ENCODE data around the gene PHACTR1.
A peak's percentile ranks its signal among the peaks of the same experiment; 100 is the strongest.
"Not testable (repeated sequence)": the region's sequence is repeated elsewhere in the genome, so short reads cannot be mapped to it uniquely, and the experiment has no call there.

Gene PHACTR1

DNA sequence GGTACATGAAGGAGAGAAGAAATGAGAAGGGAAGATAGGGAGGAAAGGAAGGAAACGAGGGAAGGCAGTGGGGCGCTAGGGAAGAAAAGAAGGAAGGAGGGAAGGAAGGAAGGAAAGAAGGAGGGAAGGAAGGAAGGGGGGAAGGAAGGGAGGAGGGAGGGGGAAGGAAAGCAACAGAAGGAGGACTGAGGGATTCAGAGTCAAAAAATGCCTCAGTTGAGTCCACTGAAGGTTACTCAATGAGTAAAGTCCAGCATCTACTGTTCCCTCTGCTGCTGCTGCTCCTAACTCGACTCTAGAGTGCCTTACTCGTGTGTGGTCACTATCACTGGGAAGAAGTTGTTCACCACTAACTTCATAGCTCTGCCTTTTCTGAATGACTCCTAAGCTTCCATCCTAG, 33.8 kb downstream of the PHACTR1 start:
- DNase-seq, result no peak

DNA sequence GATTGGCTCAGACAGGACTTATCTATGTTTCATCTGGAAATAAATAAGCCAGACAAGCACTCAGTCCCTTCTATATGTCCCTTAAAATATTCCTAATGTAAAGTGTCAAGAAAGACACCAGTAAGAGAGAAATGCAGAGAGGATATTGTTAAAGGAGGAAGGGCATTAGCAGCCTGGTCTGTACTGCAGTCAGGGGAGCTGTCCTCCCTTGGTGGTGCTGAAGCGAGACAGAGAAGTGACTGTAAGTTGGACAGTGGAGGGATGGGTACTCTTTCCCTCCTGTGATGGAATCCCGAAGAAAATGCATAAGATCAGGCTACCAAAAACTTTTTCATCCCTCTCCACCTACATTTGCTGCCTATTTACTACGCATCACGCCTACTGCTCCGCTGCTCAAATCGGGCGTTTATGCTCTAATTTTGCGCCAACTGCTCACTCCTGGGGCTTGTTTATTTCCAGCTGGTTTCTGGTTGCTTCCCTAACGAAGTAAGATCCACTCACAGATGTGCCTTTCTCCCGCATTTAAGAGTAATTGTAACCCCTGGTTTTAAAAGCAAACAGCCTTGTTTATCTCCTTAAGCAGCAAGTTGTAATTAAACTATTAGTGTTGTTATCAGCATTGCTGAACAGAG, 35.2 kb downstream of the PHACTR1 start:
- peak; percentile 44 to 45 for DNase-seq

DNA sequence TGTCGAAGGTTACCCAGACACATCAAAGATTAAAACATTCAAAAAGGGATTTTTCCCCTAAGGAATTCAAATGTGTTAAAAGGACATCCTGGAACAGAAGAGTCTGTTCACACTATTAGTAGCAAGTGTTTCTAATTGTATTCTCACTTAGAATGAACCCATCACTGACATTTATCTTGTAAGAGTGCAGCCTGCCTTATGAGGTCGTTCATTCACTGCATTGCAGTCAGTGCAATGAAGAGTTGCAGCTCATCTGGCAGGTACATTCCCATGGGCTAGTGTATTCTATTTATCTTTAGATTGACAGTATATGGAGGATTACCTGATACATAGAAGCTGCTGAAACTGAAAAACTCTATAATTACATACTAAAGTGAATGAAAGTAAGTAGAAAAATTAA, 36.5 kb downstream of the PHACTR1 start:
- no peak for DNase-seq

DNA sequence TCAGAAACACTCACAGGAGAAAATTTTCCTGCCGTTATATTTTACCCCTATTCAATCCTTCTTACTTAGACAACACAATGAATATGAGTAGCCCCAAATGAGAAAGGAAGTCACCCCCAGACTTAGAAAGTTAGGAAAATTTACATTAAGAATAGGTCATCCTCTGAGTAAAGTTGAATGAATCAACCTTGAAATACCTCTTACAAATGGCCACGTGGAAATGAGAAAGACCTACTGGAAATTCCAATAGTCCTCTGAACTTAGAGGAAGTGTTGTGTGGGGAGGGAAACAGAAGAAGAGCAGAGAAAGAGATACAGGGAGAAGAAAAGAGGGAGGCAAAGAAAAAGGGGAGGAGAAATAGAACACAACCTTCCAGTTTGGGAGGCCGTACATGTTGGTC, 43.7 kb downstream of the PHACTR1 start:
- no peak for DNase-seq

DNA sequence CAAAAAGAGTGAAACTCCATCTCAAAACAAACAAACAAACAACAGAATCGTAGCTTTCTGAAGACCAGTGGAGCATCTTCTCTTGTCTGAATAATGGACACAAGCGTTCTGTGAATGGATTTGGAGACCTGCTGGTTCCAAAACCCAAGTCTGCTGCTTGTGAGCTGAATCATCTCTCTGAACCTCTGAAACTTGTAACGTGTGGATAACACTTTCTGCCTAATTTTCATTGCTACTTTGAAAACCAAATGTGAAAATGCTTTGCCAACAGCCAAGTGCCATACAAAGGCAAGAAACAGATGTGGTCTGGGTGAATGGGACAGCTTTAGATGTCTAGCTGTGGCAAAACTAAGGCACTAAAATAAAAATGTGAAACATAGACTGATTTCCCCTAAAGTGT, 44.3 kb downstream of the PHACTR1 start:
- DNase-seq, result no peak

DNA sequence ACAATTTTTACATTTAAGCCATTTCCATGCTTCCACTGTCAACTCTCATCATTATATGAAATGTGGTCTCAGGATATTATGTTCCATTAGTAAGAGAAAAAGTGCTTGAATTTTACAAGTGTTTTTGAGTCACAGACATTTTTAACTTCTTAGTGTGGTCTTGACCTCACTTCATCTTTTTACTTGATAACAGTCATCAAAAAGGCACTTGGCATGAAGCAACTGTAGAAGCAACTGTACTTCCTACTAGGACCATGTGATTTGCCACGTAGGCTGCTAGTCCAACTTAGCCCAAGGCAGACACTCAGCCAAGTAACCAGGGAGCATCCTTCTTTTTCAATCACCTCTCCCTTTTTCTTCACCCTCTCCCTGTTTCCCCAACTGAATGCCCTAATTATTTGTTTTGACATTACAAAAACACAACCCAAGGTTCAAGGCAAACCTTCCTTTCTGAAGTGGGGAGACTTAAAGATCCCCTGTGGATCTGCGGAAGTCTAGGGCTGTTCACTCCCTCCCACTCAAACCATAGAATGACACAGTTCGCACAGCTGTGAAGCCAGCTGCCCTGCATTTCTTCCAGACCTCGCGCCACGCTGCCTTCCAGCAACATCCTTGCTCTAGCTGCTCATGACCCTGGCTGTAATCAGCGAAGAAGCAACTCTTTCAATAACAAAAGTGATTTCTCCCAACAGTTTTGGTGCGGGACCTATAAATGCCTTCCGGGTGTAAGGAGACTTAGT, 45.0 kb downstream of the PHACTR1 start:
- DNase-seq, result no peak

DNA sequence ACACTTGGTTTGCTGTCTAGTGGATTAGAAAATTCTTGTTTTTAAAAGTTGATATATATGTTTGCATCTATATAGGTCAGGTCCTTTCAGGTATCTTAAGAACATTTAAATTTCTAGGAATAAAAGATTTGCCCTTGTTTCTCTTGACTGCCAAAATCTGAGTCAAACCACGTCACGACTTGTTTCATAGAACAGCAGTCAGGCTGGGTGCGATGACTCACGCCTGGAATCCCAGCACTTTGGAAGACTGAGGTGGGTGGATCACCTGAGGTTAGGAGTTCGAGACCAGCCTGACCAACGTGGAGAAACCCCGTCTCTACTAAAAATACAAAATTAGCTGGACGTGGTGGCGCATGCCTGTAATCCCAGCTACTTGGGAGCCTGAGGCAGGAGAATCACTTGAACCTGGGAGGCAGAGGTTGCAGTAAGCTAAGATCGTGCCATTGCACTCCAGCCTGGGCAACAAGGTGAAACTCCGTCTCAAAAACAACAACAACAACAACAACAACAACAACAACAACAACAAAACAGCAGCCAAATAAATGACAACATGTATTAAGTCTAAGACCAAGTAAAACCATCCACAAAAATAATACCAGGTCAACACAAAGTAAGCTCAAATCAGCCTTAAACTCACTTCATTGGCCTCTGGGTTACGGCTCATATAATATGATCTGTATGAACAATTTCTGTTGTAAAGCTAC, 46.3 kb downstream of the PHACTR1 start:
- not testable (repeated sequence) for DNase-seq

DNA sequence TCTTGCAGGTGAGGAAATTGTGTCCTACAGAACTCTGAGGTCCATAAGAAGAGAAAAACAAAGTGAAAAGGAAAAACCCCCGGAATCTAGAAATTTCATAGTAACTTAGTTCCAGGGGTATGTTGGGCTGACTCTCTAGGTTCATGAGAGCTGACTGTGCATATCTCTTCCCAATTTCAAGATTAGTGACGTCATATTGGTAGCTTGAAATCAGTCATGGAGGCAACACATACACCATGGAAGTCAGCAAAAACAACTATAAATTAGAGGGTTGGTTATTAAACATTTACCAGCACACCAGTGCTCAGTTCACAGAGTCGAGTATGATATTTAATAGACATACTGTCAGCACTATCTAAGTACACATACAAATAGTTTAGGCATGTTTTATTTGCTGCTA, 49.8 kb downstream of the PHACTR1 start:
- no peak for DNase-seq

DNA sequence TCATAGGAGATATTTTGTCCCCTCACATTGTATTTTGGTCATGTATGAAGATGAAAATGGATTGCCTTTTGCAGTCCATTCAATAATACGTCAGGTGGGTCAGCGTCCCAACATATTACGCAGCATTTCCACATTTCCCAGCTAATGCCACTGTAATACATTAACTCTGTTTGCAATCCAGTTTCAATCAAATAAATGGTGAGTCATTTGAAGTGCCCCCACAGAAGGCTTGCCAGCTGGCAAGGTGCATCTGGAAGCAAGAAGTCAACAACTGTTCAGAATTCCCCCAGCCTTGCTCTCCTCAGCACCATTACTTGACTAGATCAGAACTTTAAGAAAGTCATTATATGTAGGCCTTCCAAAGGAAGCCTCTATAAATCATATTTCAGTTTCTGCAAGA, 50.4 kb downstream of the PHACTR1 start:
- DNase-seq, result no peak

DNA sequence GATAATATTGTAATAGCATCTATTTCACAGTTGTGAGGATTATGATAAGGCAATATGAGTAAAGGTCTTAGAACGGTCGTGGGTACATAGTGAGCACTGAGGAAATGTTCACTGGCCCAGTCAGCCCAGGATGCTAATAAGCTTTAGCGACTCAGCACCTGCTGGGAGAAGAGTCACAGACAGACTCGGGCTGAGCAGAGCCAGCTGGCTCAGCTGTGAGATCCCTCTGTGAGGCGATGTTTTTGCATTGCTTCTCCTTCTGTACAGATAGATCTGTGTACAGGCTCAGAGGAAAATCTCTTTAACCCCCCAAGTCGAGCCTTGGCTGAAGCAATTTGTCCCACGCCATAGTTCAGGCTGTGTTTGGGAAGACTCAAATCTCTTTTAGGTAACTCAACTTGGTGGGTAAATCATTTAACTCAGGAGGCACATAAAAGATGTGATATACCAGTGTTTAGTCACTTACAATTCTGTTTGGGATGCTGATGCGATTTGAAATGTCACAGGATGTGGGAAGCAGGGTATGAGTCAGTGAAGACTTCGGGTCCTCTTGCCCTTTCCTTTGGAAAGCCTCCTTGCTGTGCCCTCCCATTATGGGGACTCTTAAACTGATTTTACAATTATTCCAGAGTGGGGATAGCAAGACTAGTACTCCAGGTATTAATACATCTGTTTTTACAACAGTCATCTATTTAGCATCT, 53.1 kb downstream of the PHACTR1 start:
- no peak for DNase-seq

DNA sequence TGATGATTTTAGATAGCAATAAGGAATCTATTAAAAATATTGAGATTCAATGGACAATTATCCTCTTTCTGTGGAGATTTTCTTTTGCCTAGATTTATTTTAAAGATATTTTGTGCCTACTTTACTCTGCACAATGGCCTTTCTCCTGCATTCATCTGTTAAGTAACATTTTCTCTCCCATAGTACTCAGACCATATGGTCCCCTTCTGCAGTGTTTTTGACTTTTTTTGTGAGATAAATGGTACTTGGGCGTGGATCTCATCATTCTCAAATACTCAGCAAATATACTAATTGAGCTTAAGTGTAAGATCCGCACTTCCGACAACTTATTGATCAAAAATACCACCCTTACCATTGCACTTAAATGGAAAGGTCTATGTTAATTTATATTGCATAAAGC, 55.8 kb downstream of the PHACTR1 start:
- DNase-seq, result no peak

DNA sequence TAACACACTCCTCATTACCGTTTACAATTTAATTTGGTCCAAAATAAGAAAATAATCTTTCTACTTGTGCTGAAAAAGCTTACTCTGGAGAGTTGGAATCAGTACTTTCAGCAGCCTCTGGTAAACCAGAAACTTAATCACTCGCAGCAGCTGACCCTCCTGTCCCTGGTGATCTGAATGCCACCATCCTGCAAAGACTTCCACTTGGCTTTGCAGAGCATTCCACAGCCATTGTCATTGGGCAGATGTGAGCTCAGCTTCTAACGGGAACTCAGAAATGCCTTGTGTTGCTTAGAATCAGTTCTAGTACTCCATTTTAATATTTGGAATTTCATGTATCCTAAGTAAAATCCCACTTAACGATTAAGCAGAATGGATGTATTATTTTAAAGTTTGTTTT, 59.7 kb downstream of the PHACTR1 start:
- no peak for DNase-seq

DNA sequence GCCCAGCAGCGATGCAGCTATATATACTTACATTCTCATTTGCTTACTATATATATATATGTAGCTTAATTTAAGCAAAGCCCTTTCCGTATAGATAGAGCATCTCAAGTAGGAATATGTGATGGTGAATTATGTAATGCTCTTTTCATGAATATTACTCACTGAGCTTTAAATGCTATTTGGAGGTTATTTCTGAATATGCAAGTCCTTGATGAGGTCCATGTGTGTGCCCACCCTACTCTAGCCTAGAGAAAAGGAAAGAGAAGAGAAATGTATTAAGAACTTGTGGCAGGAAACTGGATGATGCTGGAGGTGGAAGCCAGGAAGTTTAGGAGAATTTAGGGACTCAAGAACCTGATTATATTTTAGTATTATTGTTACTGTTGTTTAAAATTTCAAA, 63.2 kb downstream of the PHACTR1 start:
- no peak for DNase-seq

DNA sequence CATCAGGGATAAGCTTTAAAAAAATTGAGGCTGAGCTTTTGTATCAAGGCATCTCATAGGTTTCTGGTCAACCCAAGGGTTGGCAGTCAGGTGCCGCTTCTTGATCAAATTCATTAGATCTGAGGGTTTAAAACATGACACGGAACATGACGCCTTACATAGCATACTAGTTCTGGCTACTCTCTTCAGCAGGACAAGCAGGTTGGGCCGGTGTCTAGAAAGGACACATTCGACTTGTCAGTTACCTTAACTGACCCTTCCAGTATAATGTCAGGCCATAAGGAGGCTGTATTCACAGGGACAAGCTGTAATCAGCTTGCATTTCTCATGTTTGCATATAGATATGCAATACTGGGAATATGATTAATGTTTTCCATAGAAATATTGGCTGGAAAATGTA, 65.6 kb downstream of the PHACTR1 start:
- no peak for DNase-seq

DNA sequence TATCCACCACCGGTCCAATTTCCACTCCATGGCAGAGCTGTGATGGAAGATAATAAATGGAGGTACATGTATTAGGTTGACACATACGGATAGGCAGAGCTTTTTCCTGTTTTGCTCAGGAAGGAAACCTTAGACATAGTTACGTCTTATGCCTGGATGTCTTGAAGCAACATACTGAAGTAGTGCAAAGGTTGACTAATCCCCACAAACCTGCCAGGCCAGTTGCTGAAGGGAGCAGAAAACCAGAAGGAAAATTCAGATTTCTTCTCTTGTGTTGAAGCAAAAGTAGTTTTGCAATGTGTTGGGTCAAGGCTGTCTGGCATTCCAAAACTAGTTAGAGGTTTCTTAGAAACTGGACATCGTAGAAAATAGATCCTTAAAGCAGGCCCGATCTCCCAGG, 68.7 kb downstream of the PHACTR1 start:
- DNase-seq, result no peak

DNA sequence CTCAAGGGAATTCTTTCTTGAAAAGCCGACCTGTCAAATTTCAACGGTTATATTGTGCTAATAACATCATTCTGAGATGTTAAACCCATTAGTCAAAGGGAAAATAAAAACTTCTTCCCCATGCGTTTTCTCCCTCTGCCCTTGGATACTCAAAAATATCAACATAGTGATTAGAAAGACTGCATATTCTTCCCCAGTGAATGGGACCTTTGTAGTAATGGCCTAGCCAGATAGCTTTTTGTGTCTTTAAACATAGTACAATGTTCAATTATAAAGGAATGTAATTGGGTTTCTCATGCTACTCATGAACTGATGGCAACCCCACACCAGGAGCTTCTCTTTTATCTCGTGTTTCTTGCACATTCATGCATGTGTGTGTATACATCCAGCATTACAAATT, 69.4 kb downstream of the PHACTR1 start:
- no peak for DNase-seq

DNA sequence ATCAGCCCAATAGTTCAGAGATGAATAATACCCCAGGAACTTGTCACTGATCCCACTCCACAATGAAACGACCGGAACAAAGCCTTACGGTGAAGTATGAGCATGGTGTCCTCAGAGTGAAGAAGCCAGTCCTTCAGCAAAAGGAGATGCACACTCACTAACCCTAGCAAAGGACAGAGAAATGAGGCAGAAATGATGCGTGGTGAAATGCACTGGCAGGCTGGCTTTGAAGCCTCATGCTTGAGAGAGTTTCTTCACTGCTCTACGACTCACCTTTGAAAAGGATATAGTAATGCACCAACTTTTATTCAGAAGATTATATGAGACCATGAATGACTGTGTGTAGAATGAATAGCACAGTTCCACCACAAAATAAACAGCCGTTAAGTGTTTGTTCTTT, 74.8 kb downstream of the PHACTR1 start:
- DNase-seq, result no peak

DNA sequence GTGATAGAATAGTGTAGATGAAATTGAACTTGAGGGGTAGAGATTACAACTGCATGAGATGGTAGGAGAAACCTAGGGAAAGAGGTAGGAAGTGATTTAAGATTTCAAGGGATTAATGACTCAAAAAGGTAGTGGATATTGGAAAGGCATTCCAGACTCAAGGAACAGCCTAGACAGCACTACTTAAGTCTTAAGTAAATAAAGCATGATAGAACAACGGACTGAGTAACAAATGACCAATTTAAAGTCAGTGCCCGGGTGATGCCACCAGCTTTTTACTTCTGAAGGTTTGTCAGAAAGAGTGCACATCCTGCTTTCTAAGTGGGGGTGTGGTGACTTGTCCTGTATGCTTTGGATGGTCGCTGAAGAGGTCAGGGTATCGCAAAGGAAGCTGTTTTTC, 81.8 kb downstream of the PHACTR1 start:
- DNase-seq, result no peak

DNA sequence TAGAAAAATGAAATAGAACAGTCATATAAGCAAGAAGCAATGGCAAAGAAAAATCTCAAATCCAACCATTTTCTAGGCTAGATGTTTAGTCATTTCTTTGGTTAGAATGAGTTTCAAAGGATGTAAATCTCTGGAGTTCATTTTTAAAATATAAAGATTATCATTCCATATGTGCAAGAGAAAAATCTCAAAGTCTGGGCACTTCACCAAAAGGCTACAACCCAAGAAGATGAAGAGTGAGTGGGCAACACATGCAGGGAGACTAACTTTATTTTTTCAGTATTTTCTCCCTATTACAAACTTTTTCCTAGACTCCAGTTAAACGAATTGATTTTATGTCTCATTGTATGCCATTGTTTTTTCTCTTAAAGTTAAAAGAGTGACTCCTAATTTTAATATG, 83.6 kb downstream of the PHACTR1 start:
- no peak for DNase-seq

DNA sequence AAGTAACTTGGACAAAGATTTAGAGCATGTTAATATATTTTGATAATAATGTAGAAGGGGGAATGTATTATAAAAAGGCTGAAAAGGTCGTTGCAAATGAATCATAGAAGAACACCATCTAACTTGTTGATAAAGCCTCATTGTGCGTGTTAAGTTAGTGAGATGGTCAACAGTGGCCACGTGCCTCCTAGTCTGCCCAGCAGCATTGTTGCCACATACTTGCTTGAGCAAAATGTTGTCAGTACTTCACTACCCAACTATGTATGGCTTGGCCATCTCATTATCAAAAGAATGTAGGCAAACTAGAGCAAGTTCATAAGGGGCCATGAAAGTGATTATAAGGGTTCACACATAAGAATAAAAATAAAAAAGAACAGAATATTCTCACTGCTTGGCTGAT, 84.6 kb downstream of the PHACTR1 start:
- no peak for DNase-seq

DNA sequence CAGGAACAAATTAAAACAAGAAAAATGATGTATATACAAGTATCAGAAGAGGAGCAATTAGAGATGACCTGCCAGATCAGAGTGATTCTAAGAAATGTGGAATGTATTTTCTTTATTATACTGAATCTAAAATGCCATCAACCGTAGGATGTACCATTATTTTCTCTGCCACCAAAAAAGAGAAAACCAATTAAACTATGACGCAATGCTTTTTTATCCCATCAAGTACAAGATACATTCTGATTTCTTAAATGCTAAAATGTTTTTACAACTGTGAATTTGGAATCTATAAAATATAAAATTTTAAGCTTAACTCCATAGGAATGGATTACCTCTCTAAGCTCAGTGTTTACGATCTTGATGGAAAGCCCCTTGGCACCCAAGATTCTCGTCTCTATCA, 85.9 kb downstream of the PHACTR1 start:
- DNase-seq, result no peak

DNA sequence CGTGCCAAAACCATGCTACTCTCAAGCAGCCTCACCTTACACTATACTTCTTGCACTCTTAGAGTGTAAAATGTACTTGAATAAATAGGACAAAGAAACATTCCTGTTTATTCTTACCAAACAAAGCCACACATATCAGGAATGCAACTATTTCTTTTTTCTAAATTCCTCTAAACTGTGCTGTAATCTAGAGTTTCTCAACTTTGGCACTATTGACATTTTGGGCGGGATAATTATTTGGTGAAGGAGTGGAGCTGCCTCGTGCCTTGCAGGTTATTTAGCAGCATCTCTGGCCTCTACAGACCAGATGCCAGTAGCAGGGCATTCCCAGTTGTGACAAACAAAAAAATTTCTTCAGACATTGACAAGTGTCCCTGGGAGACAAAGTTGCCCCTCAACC, 86.9 kb downstream of the PHACTR1 start:
- no peak for DNase-seq

DNA sequence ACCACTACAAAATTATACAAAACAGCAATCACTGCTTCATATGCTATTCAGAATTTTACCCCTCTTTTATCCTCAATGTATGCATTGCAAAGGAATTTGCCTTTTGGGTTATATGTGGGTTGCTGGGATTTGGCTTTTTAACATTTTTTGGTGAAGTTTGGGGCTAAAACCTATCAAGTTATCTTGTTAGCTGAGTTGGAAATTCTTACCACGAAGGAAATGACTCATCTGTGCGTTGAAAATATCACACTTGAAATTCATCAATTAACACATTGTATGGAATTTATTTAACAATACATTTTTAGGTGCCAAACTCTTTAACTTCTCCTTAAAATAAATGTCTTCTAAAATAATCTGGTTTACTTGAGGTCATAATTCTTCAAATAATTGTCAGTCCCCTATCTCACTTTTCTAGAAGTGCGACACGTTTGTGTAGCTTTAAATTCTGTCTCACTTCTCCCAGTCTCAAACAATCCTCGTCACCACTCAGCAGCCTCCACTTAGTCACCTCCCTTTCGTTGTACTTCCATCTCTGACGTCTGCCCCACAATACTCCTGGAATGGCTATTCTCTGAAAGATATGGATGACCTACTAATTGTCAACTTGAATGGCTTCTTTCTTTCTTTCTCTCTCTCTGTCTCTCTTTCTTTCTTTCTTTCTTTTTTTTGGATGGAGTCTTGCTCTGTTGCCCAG, 88.5 kb downstream of the PHACTR1 start:
- no peak for DNase-seq

Data from activated T-cell treated with anti-CD3 and anti-CD28 coated beads, Interleukin-2, amount 50 U/mL, for 48 hours (primary cell).